ENCODE data around the gene IER5. TPM values are rescaled to one million over a fixed set of nuclear protein-coding genes. Genes with fewer than 3 reads are reported as not detected.

IER5 gene
- total and polyA plus RNA-seq, 9 of the 15 experiments (the other 6 are each of a cell fraction or from before 2014, with no cell fraction given), result 2.4 to 32.1 (median 12.0) TPM

- TF ChIP-seq, protein P1, sequence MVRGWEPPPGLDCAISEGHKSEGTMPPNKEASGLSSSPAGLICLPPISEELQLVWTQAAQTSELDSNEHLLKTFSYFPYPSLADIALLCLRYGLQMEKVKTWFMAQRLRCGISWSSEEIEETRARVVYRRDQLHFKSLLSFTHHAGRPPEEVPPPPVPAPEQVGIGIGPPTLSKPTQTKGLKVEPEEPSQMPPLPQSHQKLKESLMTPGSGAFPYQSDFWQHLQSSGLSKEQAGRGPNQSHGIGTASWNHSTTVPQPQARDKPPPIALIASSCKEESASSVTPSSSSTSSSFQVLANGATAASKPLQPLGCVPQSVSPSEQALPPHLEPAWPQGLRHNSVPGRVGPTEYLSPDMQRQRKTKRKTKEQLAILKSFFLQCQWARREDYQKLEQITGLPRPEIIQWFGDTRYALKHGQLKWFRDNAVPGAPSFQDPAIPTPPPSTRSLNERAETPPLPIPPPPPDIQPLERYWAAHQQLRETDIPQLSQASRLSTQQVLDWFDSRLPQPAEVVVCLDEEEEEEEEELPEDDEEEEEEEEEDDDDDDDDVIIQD (CRISPR knock-in tag; IDR thresholded peaks at IDR 0.05), result no peak
- no peak for TF ChIP-seq ZSCAN29 (IDR thresholded peaks at IDR 0.05)
- no peak for TF ChIP-seq HOXB6 (CRISPR knock-in tag; IDR thresholded peaks at IDR 0.05; ENCODE audit: borderline replicate concordance)
- TF ChIP-seq BDP1 (IDR thresholded peaks at IDR 0.05; ENCODE audit: insufficient read depth, insufficient read length), result no peak
- TF ChIP-seq PATZ1 (CRISPR knock-in tag; IDR thresholded peaks at IDR 0.05; ENCODE audit: borderline replicate concordance), result no peak
- TF ChIP-seq, protein P2, sequence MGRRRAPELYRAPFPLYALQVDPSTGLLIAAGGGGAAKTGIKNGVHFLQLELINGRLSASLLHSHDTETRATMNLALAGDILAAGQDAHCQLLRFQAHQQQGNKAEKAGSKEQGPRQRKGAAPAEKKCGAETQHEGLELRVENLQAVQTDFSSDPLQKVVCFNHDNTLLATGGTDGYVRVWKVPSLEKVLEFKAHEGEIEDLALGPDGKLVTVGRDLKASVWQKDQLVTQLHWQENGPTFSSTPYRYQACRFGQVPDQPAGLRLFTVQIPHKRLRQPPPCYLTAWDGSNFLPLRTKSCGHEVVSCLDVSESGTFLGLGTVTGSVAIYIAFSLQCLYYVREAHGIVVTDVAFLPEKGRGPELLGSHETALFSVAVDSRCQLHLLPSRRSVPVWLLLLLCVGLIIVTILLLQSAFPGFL (CRISPR knock-in tag; IDR thresholded peaks at IDR 0.05), result no peak
- 0 out of 4 replicates have a peak, but pooled peaks of 1 of the 2 experiments have one; percentile 19 for TF ChIP-seq BCLAF1 (IDR thresholded peaks at IDR 0.05; ENCODE audit: borderline replicate concordance in 1 of 2, control insufficient read depth in 1 of 2, low read depth in 2 of 2, low read length in 1 of 2)
- peak; percentile 59 for TF ChIP-seq ARHGAP35 (IDR thresholded peaks at IDR 0.05; ENCODE audit: partially characterized antibody)
- TF ChIP-seq BACH1 (tag; IDR thresholded peaks at IDR 0.05), result no peak
- TF ChIP-seq BRD9 (IDR thresholded peaks at IDR 0.05; ENCODE audit: low read depth, partially characterized antibody), result no peak
Observed at GRCh38 chr1:181106022-181106312, 17.5 kb downstream of the IER5 start (continued).
